ENCODE measurements around the gene VARS1. TPM values are rescaled to one million over a fixed set of nuclear protein-coding genes. Genes with fewer than 3 reads are reported as not detected.

Gene VARS1
- total RNA-seq, 1 experiment from 2014 or later, result 115 TPM

DNA sequence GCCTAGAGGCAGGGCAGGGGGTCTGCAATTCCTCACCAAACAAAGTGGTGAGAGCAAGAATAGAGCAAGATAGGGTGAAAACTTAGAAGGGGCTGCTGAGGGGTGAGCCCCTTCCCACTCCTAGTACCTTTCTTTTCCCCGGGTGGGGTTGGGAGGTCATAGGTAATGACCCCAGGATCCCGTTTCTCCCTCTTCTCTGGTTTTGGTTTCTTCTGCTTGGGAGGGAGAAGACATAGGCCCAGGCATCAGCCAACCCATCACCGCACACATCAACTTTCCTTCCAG is 3.5 kb downstream of the VARS1 start:
- no peak for DNase-seq
- peaks cover 18% of the 10 kb centered on the region for H3K36me3 ChIP-seq (replicated peaks; ENCODE audit: control insufficient read depth, insufficient read depth, low read length)
- H3K4me3 ChIP-seq (ENCODE audit: insufficient read depth, low read depth, low read length), result no peak overlapping the region
- H3K27me3 ChIP-seq (ENCODE audit: control insufficient read depth, insufficient read depth, low read length), result no peaks in the 10 kb centered on the region

DNA sequence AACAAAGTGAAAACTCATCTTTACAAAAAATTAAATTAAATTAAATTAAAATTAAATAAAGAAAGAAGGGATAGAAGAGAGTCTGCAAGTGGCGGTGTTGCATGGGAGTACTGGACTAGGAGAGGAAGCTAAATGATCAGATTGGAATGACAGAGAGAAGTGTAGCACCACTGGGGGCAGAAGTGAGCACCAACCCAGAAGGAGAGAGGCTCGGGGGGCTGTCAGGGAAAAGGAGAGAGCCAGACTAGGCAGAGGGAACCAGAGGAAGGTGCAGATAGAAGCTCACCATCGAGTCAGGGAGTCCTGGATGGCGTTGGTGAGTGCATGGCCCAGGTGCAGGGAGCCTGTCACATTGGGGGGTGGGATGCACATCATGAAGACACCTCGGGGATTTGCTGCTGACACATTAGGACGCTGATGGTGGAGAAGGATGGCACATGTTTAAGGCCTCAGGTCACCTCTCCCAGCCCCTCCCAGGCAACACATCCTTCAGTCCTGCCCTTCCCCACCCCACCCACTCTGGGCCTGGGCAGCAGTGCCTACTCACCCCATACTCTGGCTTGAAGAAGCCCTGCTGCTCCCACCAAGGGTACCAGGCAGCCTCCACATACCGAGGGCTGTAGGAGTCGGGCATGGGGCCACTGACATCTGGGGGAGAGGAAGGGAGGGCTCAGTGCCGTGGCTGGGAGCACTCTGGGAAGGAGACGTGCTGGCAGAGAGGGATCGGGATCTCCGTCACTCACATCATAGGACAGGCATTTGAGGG is 4.0 kb downstream of the VARS1 start:
- Histone ChIP-seq H3K27me3 (ENCODE audit: control insufficient read depth, insufficient read depth, low read length) (no peaks in the 10 kb centered on the region), H3K36me3 (replicated peaks; ENCODE audit: control insufficient read depth, insufficient read depth, low read length) (peaks cover 16% of the 10 kb centered on the region), H3K4me3 (ENCODE audit: insufficient read depth, low read depth, low read length) (no peak overlapping the region)
- DNase-seq, result peak; percentile 94

DNA sequence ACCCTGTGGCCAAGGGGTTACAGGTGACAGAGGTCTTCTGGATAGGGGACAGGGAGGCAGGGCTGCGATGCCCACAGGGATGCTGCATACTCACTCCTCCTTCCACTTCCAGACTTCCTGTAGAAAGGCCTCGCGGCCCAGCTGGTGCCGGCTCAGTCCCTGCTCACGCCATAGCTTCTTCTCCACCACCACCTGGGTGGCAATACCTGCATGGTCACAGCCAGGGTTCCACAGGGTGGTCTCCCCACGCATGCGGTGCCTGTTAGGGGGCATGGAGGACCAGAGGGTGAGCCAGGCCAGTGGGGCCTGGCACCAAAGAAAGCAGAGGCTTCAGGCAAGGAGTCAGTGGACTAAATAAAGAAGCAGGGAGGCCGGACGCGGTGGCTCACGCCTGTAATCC is 10.1 kb downstream of the VARS1 start:
- Histone ChIP-seq H3K36me3 (replicated peaks; ENCODE audit: control insufficient read depth, insufficient read depth, low read length) (peaks cover 26% of the 10 kb centered on the region), H3K27me3 (ENCODE audit: control insufficient read depth, insufficient read depth, low read length) (no peaks in the 10 kb centered on the region), H3K4me3 (ENCODE audit: insufficient read depth, low read depth, low read length) (no peak overlapping the region)
- peak; percentile 13 for DNase-seq

DNA sequence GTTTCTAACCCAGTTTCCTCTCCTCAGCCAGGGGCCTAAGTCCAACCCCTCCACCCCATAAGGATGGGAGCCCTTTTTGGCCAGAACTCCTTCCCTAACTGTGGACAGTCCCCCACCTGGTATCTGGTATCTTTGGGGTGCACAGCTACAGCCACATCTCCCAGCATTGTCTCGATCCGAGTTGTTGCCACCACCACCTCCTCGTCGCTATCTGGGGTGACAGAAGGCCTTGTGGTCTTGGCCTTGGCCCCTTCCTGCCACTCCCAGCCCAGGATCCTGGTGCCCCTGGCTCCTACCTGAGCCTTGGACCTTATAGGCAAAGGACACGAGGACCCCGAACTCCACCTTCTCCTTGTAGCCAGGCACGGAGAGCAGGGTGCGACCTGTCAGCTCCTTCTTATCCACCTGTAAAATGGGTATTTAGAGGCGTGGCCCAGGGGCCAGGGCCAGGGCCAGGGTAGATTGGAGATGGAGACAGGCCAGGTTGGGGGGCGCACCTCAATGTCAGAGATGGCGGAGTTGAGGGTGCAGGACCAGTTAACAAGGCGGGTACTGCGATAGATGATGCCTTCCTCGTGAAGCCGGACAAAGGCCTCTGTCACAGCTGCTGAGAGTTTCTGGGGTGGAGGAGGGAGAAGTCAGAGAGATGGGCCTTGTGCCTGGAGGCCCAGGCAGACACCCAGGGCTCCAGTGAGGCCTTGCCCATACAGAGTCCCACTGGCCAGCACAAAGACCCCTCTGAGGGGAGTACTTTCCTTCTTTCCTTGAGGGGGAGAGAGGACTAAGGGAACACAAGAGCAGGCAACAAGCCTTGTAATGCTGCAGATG is 11.2 kb downstream of the VARS1 start:
- peak; percentile 16 for DNase-seq
- Histone ChIP-seq H3K27me3 (ENCODE audit: control insufficient read depth, insufficient read depth, low read length) (no peaks in the 10 kb centered on the region), H3K36me3 (replicated peaks; ENCODE audit: control insufficient read depth, insufficient read depth, low read length) (peaks cover 29% of the 10 kb centered on the region), H3K4me3 (ENCODE audit: insufficient read depth, low read depth, low read length) (no peak overlapping the region)

DNA sequence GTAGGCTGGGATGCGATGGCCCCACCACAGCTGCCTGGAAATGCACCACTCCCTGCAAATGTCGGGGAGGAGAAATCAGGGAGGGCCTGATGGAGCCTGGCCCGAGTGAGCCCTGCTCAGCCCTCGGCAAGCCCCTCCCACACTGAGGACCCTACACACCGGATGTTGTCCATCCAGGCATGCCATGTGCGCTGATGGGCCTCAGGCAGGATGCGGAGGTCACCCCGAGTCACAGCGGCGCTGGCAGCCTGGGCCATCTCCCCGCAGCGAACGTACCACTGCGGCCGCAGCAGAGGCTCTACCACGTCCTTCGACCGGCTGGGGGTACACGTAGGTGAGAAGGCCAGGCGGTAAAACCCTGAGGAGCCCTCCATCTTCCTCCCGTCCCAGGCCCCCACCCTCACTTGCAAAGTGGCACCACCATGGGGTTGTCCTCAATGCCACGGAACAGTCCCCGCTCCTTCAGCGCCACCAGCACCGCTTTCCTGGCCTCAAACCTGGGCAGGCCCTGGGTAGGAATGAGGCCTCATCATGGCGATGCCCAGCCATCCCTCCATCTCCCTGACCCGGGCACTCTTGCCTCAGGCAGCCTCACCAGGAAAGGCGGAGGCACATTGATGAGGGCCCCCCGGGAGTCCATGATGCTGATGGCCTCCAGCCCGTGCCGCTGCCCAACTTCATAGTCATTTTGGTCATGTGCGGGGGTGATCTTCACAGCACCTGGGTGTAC is 13.3 kb downstream of the VARS1 start:
- peaks cover 28% of the 10 kb centered on the region for H3K36me3 ChIP-seq (replicated peaks; ENCODE audit: control insufficient read depth, insufficient read depth, low read length)

DNA sequence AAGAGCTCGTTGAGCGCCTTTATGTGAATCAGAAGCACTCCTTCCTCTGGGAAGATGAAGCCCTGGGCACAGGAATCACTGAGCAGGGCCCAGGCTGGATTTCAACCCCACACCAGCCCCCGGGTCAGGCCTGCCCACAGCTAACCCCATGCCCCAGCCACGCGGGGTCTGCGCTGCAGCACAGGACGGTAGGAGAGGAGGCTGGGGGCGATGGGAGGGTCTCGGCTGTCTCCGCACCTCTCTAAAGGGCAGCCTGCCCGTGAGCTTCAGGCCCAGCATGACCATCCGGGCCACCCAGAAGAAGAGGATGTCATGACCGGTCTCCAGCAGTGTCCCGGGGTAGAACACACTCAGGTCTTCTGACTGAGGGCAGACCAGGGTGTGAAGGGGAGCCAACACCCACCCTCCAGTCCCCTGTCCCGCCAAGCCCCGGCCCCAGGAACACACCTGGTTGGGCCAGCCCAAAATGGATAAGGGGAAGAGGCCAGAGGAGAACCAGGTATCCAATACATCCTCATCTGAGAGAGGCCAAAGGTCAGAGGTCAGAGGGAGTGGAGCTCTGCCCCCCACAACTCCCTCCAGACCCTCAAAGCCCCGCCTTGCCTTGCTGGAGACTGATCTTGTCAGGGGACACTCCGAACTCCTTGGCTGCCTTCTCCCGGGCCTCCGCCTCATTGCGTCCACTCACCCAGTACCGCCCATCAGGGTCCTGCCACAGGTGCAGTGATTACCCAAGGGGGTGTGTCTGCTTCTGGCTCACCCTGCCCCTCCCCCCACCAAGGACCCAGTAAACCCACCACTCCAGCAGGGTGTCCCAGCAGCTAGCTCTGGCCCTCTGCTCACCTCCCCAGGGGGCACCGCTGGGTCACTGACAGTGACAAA is 14.1 kb downstream of the VARS1 start:
- H3K4me3 ChIP-seq (ENCODE audit: insufficient read depth, low read depth, low read length), result no peak overlapping the region
- H3K36me3 ChIP-seq (replicated peaks; ENCODE audit: control insufficient read depth, insufficient read depth, low read length), result peaks cover 28% of the 10 kb centered on the region
- no peak for DNase-seq
- no peaks in the 10 kb centered on the region for H3K27me3 ChIP-seq (ENCODE audit: control insufficient read depth, insufficient read depth, low read length)

More for the DNA sequence above, 13.3 kb downstream of the VARS1 start:
- Histone ChIP-seq H3K4me3 (ENCODE audit: insufficient read depth, low read depth, low read length) (no peak overlapping the region), H3K27me3 (ENCODE audit: control insufficient read depth, insufficient read depth, low read length) (no peaks in the 10 kb centered on the region)
- no peak for DNase-seq

DNA sequence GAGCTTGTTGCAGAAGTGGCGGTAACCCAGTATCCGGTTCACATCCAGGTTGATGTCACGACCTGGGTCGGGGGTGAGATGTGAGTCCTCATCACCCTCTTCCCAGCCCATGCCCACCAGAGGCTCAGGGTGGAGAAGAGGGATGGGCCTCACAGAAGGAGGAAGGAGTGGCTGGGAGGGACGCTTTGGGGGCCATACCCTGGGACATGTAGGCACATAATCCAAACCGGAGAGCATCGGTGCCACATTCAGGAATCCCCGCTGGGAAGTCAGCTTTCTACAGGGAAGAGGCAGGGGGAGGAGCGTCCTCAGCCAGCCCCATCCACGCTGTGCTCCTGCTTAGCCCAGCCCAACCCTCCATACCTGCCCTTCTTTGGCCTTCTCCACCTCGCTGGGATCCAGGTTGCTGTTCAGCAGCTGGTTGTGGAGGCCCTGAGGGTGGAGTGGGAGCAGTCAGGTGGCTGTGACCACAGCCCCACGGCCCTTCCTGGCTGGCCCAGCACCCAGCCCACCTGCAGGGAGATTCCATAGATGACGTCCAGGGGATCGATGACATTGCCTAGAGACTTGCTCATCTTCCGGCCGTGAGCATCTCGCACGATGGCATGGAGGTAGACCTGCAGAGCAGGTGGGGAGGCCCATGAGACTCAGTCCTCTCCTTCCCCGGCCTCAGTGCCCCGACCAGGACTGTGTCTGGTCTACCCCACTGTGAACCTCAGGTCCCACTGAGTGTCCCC is 14.9 kb downstream of the VARS1 start:
- DNase-seq, result peak; percentile 39
- Histone ChIP-seq H3K4me3 (ENCODE audit: insufficient read depth, low read depth, low read length) (no peak overlapping the region), H3K27me3 (ENCODE audit: control insufficient read depth, insufficient read depth, low read length) (no peaks in the 10 kb centered on the region), H3K36me3 (replicated peaks; ENCODE audit: control insufficient read depth, insufficient read depth, low read length) (peaks cover 28% of the 10 kb centered on the region)

DNA sequence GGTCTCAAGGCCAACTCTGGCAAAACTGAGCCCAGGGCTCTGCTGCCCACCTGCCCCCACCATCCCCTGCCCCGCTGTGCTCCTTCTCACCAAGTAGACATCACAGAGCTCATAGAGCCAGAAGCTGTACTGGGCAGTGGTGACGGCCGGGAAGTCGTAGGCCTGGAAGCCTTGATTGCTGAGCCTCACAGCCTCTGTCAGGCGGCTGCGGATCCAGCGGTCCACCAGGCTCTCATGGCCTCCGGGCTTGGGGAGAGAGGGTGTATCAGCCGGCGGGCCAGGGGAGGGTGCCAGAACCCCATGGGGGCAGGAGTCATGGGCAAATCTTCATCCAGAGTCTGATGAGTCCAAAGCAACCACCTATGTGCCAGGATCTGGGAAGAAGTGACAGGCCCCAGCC is 15.6 kb downstream of the VARS1 start:
- H3K4me3 ChIP-seq (ENCODE audit: insufficient read depth, low read depth, low read length), result no peak overlapping the region
- no peak for DNase-seq
- H3K27me3 ChIP-seq (ENCODE audit: control insufficient read depth, insufficient read depth, low read length), result no peaks in the 10 kb centered on the region
- H3K36me3 ChIP-seq (replicated peaks; ENCODE audit: control insufficient read depth, insufficient read depth, low read length), result peaks cover 22% of the 10 kb centered on the region

DNA sequence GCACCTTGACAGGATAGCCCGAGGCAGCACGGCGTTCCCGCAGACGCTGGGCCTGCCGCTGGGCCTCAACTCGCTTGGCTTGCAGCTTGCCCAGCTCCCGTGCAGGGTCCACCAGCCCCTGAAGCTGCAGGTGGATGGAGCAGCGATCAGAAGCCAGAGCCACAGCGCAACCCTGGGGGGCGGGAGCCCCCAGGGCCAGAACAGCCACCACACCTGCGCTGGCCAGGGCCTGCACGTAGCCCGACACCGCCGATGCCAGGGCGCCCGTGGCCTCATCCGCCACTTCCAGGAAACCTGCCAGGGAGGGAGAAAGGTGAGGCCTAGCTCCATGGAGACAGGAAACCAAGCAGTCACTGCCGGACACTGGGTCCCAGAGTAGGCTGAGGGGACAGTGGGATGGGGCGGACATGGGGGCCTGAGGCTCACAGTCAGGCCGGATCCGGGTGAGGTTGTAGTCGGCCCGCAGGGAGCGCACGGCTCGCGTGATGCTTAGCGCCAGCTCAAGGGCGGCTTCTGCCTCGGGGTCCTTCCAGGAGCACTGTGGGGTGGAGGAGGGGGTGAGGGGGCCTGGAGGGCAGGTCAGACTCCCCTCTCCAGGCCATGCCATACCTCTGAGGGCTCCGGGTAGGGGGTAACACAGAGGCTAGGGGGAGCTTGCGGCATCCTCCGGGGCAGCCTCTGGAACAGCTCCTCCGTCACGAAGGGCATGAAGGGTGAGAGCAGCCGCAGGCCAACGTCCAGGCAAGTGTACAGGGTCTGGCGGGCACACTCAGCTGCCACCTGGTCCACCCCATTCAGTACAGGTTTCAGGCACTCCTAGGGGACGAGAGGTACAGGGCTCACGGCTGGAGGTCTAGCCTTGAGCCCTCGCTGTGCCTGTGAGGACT is 16.3 kb downstream of the VARS1 start:
- H3K27me3 ChIP-seq (ENCODE audit: control insufficient read depth, insufficient read depth, low read length), result no peaks in the 10 kb centered on the region
- no peak for DNase-seq
- peaks cover 17% of the 10 kb centered on the region for H3K36me3 ChIP-seq (replicated peaks; ENCODE audit: control insufficient read depth, insufficient read depth, low read length)
- H3K4me3 ChIP-seq (ENCODE audit: insufficient read depth, low read depth, low read length), result no peak overlapping the region

DNA sequence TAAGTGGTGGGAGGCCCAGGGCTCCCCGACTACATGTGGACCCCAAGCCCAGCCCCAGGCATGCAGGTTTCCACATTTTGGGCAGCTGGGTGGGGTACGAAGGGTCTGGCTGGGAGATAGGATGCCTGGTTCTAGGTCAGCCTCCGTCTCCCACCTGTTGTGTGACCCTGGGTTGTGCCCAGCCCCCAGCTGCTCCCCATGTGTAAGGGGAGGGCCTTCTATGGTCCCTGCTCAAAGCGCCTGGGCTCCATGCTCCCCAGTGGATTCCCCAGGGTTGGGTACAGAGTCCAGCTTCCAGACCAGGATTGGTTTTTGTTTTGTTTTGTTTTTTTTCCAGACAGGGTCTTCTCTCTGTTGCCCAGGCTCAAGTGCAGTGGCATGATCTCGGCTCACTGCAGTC is 17.4 kb downstream of the VARS1 start:
- DNase-seq, result no peak
- Histone ChIP-seq H3K27me3 (ENCODE audit: control insufficient read depth, insufficient read depth, low read length) (no peaks in the 10 kb centered on the region), H3K4me3 (ENCODE audit: insufficient read depth, low read depth, low read length) (no peak overlapping the region), H3K36me3 (replicated peaks; ENCODE audit: control insufficient read depth, insufficient read depth, low read length) (peaks cover 13% of the 10 kb centered on the region)

DNA sequence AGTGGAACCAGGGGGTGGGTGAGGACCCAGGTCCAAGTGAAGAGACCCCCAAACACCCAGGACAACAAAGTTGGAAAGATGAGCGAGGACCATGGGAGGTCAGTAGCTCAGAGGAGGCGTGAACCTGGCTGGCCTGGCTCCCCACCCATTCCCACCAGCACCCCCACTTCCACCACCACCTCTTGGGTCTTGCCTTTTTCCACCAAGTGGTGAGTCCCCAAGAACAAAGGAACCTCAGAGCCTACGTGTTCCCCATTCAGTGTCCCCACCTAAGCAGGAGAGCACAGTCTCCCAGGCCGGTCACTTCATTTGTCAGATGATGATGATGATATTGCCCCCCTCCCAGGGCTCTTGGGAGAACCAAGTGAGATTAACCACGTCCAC is 17.9 kb downstream of the VARS1 start:
- DNase-seq, result peak; percentile 25
- no peaks in the 10 kb centered on the region for H3K27me3 ChIP-seq (ENCODE audit: control insufficient read depth, insufficient read depth, low read length)
- no peak overlapping the region for H3K4me3 ChIP-seq (ENCODE audit: insufficient read depth, low read depth, low read length)
- H3K36me3 ChIP-seq (replicated peaks; ENCODE audit: control insufficient read depth, insufficient read depth, low read length), result peaks cover 13% of the 10 kb centered on the region

DNA sequence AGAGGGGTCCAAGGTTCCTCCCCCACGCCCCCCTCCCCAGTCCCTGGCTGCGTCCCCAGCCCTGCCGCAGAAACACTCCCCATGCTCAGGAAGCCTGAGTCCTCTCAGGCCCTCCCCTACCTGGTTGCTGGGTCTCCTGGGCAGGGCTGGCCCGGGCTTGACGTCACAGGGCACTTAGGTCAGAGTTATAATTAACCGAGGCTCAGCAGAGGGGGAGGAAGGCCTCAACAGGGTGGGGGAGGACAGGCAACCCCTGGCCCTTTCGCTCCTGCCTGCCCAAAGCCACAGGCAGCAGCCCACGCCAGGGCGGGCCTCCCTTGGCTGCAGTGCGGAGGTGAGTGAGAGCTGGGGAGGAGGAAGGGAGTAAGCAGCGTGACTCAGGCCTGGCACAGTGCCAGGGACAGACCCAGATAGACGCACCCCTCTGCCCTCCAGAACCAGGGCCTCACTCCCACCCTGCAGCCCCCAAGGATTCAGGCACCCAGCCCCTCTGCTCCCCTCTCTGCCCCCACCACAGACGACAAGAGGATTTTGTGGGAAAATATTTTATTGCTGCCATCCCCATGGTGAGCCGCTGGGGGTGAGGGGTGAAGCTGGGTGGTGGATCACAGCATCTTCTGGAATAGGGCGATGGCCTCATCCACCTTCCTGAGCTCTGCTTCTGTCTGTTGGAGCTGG is 18.4 kb downstream of the VARS1 start, which contains the start of gene VWA7:
Gene VWA7 (minus strand): TSS at position 340 of the 678 bp plus-strand sequence. CDS start 549 bp downstream, outside the sequence.
- H3K36me3 ChIP-seq (replicated peaks; ENCODE audit: control insufficient read depth, insufficient read depth, low read length), result peaks cover 13% of the 10 kb centered on the region
- H3K4me3 ChIP-seq (ENCODE audit: insufficient read depth, low read depth, low read length), result no peak within 1 kb of the TSS
- DNase-seq, result peak; percentile 84
- no peaks in the 10 kb centered on the region for H3K27me3 ChIP-seq (ENCODE audit: control insufficient read depth, insufficient read depth, low read length)
